Measurements from ENCODE around the gene ARHGAP6.
"Not testable (repeated sequence)": the region's sequence is repeated elsewhere in the genome, so short reads cannot be mapped to it uniquely, and the experiment has no call there.

The ARHGAP6 gene

DNA sequence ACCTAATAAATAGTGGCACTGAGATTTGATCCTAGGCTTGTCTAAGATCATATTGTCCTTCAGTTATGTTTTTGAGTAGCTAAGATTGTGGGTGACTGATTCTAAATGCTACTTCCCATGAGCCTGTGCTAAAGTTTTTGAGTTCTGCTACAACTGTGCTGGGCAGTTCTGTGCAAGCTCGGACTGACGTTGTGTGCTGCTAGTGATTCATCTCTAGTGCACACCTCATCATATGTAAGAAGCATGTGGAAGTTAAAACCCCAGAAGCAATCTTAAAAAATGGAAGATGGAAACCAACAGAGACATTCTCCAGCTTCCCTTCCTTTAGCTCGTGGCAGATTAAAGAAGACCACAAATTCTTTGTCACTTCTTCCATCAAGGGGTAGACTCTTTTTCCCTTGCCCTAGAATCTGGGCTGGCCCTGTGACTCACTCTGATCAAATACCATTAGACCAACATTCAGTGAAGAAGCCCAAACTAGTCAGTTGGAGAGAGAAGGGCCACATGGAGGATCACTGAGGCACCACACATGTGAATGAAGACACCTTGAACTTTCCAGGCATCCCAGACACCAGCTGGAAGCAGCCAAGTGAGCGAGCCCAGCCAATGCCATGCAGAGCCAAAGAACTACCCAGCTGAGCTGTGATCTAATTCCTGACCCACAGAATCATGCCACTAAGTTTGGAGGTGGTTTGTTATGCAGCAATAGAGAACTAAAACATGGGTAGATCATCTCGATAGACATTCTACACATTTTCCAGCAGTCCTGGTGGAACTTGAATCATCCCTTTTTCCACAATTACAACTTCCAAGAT is 16.8 kb downstream of the ARHGAP6 start:
- no peak for DNase-seq (ENCODE audit: low read depth)

DNA sequence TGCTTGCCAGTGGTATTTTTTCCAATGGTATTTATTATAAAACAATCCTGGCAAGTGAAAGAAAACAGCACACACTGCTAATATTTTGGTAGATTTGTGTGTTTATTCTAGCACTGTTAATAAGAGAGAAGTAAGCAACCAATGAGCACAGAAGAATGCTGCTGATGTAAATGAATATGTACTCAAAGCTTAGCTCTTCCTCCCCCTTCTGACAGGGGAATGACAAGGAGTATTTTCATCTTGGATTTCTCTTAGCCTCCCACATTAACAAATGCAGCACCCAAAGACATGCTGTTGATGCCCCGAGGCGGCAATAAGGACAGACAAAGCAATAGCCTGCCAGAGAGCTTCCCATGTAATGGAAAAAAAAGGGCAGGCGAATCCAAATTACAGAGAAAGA is 18.6 kb downstream of the ARHGAP6 start:
- no peak for DNase-seq (ENCODE audit: low read depth)

DNA sequence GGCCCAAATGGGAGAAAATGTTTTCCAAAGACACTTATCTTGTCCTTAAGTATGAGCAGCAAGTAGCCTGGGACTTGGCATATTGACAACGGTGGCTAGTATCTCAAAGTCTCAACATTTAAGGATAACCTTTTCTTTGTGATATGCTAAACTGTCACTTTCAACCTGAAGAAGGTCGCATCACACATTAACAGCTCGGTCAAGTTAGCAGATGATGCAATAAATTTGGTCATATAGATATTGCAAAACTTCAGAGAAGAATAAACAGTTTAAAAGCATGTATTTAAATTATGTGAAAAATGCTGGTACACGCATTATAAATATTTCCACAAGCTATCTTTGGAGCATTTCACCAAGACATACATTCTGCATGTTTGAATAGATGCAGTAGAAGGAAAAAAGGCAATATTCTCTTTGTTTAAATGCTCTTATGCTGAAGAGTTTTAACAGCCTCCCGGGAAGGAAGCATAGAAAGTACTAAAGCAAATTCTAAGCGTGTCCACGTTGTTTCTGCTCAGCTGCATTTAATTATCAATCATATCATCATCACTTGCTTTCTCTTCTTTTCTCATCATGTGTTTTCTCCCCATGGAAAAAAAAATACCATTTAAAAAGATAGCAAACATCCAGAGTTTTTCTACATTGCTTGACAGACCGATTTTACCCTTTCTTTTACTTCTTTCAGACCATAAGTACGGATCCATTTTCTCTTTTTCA is 24.2 kb downstream of the ARHGAP6 start:
- DNase-seq (ENCODE audit: low read depth), result no peak

DNA sequence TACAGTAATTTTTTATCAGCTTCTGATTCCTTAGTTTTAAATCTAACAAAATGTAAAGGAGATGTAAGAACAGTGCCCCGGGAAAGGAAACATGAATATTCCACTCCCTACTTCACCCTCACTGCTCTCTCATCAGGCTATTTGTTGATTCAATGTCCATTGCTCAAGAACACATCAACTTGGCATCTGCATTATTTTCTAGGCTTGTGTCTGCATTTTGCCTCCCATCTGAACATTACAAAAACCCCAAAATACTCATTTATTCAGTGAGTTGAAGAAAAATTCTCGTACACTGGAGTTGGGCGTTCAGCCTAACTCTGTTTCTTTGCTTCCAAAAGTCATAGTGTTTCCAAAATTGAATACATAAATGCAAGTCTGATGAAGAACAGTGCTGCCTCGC is 25.6 kb downstream of the ARHGAP6 start:
- DNase-seq (ENCODE audit: low read depth), result no peak

DNA sequence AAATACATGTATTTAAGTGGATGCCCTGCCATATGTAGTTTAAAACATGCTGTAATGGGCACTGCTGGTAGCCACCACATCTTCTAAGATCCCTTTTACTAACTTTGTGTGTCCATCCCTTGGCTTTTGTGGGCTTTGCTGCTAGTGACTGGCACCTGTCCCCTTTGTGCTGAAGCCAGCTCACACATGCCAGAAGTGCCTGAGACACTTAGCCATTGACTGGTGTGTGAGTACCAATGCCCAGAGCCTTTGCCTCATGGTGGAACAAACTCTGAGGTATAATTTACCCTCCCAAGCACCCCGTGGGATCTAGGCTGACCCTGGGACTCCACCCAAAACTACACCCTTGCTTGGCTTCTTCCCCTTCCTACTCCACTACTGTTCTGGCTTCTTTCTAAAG is 33.0 kb downstream of the ARHGAP6 start:
- no peak for DNase-seq (ENCODE audit: low read depth)

DNA sequence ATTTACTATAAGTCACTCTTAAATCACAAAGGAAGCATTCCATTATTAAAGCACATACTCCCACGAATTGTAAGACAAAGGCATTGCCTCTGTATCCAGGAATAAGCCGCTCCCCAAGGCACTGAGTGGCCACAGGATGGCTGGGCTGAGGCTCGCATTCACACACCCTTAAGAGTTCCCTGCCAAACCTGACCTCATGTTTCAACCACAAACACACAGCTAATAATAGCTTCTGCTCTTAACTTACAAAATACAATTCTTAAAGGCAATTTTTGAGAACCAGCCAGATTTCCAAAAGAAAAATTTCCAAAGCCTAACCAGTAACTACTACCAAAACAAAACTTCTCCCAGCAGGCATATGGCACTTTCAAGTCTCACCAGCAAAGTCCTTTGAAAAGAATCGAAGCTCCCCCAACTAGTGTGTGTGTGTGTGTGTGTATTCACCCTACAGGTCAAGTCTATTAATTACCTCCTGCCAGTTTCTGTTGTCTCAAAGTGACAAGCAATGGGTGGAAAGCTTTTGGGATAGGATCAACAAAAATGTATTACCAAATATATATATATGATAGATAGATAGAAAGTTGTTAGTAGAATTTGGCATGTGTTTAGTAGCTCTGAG is 36.0 kb downstream of the ARHGAP6 start:
- no peak for DNase-seq (ENCODE audit: low read depth)

DNA sequence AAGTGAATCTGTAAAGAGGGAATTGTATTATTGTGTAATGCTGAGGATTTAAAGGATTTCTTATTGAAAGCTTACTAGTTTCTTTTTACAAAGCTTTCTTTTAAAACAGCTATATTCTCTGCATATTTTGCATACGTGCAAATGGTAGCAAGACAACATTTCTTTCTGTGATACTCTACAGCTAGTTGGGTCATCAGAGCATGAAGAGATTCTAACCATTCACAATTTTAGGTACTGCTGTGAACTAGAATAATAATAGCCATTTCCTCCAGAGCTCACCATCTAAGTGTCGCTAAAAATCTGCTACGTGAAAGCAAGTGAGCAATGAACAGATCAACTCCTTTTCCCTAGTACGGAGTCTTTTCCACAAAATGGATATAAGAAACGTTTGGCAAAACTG is 37.3 kb downstream of the ARHGAP6 start:
- DNase-seq (ENCODE audit: low read depth), result no peak

DNA sequence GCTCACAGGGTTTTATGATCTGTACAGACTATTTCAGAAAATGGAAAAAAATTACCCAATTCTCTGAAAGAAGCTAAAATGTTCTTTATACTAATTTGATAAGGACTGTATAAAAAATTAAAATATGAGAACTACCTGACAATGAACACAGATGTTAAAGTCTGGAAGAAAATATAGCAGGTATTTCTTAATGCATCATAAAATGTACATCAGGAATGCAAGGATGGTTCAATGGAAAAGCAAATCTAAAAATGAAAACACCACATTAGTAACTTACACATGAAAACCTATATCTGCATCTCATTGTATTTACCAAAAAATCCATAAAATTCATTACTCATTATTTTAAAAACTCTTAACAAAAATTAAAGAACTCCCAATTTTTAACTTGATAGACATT is 39.4 kb downstream of the ARHGAP6 start:
- DNase-seq (ENCODE audit: low read depth), result no peak

DNA sequence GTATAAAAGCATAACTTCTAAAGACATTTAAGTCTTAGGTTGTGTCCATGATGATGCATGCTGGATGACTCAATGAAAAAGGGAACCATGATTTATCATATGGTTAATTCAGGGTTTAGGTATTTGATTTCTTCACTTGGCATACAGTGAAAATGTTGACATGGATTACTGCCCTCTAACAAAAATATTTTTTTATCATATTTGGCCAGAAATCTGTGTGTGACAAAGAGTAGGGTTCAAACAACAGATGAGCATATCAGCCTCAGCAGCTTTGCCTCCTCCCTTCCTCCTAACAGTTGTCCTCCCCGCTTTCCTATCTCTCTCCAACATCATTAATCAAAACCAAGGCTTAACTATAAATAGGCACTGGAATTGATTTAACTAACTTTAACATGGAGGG is 46.3 kb downstream of the ARHGAP6 start:
- DNase-seq (ENCODE audit: low read depth), result no peak

DNA sequence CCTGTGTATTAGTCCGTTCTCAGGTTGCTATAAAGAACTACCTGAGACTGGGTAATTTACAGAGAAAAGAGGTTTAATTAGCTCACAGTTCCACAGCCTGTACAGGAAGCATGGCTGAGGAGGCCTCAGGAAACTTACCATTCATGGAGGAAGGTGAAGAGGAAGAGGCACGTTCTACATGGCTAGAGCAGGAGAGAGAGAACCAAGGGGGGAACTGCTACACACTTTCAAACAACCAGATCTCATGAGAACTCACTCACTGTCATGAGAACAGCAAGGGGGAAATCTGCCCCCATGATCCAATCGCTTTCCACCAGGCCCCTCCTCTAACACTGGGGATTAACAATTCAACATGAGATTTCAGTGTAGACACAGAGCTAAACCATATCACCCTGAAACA is 51.5 kb downstream of the ARHGAP6 start:
- DNase-seq (ENCODE audit: low read depth), result not testable (repeated sequence)

DNA sequence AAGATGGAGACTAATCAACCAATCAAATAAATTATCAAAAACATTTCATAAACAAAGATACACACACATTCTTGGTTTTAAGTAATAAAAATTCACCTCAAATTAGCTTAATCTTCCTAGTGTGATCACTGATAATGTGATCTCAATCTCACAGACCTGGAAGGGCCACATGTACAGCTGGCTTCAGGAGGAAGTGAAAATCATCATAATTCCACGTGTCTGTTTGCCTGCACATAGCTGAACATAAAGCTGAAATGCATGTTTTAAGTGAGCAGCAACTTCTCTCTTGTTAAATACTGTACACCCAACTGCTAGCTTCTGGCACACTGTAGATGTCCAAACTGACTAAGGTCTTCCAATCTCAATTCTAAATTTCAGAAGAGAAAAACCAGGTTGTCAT is 53.8 kb downstream of the ARHGAP6 start:
- DNase-seq (ENCODE audit: low read depth), result no peak

DNA sequence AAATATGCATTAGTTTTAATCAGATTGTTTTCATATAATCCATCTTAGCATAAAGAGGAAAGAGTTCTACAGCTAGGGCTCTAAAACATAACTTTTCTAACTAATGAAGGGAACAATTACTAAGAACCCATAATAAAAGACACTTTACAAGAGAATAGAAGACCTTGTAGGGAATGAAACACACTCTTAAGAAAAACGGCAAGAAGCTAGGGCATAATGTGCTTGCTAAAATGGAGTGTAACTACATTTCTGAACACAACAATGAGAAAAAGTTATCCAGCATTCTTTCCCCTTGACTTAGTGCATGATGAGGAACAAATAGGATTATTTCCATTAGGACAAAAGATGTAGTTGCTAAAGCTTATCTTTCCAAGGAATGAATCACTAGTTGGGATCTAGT is 54.6 kb downstream of the ARHGAP6 start:
- no peak for DNase-seq (ENCODE audit: low read depth)

DNA sequence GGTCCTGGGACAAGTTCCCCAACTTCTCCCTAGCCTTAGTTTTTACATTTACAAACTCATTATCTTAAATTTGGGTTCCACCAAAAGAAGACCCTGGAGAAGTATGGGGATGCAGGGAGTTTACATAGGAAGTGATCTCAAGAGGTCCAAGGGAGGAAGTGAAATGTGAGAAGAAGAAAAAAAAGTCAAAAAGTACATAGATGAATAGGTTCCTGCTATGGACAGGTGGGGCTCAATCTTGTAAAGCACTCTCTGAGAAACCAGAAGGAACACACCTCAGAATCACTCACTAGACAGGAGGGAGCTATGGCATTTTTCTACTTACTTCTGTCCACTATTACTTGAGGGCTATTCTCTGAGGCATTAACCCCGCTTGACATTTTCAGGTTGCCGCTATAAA is 56.6 kb downstream of the ARHGAP6 start:
- no peak for DNase-seq (ENCODE audit: low read depth)

DNA sequence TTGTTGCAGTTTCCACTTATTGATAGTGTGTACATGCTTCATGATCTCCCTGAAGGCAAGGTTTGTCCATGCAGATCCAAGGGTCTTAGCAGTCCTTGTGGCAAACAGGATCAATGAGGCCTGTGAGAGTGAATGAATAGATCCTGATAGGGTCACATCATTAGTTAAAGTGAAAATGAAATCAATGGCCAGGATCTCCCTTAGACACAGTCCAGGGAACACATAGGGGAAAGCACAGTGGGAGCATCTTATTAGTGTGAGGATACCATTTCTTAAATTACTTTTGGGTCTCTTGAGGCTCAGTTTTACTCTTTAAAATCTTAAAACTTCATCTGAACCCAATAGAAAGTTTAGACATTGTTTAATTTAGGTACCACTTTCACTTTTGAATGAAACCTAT is 59.3 kb downstream of the ARHGAP6 start:
- DNase-seq (ENCODE audit: low read depth), result no peak

DNA sequence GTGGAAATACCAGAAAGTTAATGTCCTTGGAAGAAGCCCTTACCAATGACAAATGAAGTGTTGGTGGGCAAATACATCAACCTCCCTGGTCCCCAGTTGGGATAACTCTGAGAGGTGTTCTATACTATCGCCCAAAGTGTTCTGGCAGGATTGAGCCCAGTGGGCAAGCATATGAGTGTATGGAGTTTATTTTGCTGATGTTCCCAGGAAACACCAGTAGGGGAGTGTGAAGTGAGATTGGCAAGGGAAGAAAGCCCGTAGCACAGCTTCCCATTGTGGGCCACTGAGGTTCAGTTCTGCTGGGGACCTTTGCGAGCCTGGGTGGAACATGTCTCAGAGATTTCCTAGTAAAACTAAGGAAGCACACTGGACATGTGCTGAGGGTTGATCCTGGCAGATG is 65.1 kb downstream of the ARHGAP6 start:
- no peak for DNase-seq (ENCODE audit: low read depth)

DNA sequence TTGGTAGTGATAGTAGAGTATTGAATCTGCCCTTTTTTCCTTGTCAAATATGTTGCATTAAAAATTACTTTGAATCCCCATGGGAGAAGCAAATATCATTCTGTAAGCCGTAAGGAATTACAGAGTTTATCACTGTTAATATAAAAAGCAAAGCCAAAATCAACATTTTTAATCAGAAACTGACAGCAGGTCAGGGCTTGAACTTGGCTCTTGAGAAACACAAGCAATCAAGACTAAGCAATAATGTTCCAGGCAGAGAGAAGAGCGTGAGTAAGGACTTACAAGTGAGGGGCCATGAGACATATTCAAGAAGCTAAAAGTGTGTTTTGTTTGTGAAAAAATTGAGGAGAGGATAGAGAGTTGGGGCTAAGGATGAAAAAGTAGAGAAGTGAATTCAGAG is 68.2 kb downstream of the ARHGAP6 start:
- no peak for DNase-seq (ENCODE audit: low read depth)

DNA sequence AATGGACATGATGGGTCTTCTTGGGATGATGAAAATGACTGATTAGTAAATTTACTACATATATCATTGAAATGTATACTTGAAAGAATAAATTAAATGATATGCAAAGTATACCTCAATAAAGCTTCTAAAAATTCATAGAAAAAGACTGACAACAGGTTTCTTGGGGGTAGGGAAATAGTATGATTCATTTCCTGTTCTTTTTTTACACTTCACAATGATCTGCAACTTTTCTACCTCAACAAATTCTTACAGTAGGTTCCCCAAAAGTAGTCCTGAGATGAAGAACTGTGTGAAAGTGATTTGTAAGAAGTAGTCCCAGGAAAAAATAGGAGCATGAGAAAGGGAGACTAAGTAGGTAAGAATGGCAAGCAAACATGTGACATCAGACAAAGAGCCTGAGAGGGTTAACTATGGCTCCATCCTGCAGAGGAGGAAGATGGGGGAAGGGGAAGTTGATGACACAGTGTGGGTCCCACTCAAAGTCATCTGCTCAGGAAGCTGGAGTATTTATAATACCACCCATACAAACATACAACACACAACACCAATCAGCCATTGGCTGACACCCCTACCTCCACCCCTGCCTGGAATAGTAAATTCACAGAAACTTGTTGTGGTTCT is 73.9 kb downstream of the ARHGAP6 start:
- no peak for DNase-seq (ENCODE audit: low read depth)

DNA sequence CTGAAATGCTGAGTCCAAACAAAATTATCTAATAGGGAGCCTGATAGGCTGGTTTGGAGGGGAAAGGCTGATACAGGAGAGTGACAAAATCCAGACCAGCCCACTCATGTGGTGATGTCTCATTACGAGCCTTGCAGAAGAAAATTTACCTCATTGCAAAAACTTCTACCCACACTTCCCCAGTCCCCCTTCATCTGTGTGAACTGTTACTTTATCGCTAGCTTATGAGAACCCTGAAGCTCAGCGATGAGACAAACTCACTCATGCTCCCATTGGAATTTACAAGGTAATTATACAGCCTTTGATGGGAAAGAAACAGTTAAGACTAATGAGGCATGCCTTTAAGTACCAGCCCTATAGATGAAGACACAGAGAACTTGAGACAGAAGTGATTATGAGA is 76.1 kb downstream of the ARHGAP6 start:
- DNase-seq (ENCODE audit: low read depth), result no peak

DNA sequence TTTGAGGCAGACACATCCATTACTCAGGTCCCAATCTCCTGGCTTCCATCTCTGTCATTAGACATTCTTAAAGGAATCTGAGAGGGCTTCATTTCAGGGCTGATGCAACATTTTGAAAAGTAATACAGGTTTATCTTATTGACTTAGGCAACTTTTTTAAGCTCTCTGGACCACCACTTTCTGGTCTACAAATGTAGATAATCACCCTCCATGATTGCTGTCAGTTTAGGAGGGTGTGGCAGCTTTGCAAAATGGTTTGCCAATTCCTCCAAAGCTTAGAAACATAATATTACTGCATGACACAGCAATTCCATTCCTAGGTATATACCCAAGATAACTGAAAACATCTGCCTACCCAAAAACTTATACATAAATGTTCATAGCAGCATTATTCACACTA is 77.6 kb downstream of the ARHGAP6 start:
- DNase-seq (ENCODE audit: low read depth), result no peak

DNA sequence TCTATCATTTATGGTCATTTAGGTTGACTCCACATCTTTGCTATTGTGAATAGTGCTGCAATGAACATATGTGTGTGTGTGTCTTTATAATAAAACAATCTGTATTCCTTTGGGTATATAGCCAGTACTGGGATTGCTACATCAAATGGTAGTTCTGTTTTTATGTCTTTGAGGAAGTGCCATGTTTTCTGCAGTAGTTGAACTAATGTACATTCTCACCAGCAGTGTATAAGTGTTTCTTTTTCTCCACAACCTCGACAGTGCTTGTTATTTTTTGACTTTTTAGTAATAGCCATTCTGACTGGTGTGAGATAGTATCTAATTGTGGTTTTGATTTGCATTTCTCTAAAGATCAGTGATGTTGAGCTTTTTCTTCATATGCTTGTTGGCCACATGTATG is 80.5 kb downstream of the ARHGAP6 start:
- DNase-seq (ENCODE audit: low read depth), result no peak

DNA sequence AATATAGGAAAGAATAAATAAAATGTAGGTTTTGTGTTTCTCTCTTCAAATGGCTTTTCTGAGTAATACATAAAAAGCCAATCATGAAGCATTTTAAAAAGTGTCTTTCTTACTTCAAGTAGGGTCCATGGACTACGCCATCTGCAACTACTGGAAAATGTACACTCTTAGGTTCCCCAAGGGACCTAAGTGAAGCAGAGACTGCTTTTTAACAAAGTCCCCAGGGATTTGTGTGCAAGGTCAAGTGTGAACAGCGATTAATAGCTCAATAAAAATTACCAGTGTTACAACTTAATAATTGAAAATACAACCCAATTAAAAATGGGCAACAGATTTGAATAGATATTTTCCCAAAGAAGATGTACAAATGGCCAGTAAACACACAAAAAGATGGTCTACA is 84.9 kb downstream of the ARHGAP6 start:
- no peak for DNase-seq (ENCODE audit: low read depth)

DNA sequence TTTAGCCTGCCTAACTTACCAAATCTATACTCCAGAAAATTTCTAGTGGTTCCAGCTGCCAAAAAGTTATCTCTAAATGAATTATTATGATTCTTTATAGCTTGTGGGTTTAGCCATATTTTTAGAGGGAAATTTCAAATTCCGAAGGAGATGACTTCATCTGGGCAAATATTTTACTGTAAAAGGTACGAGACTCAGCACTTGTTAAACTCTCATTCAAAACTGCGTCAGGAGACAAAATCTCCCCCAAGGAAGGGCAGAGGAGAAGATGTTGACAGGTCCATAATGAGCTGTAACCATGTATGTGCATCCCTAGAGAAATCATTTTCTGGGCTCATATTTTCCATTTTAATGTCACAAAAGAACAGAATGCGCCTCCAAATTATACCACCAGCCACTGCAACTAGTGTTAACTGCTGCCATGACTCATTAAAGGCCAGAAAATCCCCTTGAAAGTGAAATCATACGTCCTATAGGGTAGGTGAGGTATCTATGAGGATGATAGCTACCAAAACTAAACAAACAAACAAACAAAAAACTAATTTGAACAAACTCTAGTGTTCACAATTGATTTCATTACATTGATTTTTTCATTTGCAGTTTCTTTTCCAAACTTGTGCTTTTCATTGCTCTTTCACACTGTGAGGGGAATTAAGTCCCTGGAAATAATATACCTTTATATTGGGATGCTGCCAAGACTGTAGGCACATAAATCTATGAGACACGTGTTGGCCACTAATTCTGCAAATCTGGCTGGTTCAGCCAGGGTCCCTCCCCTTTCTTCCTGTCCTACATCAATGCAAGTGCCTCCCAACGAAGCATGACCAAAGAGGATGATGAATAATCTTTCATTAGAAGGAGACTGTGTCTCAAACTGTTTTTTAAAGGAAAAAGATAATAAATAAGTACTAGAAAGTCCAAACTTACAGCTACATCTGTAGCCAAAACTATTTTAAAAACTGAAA is 85.8 kb downstream of the ARHGAP6 start:
- no peak for DNase-seq (ENCODE audit: low read depth)

Data from stimulated activated CD8-positive, alpha-beta memory T cell treated with anti-CD3 and anti-CD28 coated beads, Interleukin-15, amount 100 ng/mL, for 24 hours (primary cell).